ENCODE measurements around the gene GALNTL6.

DNA sequence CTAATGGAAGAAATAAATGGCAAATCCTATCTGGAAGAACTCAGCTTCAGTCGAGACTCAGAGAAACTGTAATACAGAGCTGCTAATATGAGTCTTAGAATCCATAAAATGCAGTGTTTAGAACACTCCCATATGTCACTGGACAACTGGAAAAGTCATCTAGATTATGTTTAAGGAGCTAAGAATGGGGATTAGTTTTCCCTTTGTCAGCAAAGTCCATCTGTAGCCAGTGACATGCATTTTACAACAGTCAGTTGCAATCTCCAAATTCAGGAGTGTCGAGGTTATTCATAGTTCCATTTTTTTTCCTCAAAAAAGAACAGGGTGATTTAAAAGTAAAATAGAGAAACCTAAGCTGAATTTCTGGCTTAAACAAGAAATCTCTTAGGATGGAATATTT, 838.8 kb downstream of the GALNTL6 start:
- no peak for TF ChIP-seq CTCF (conservative IDR thresholded peaks at IDR 0.05)
- no peak for TF ChIP-seq EZH2 (IDR thresholded peaks at IDR 0.05; ENCODE audit: low read depth)
